Measurements from ENCODE around the gene ST3GAL4.
"Not testable (repeated sequence)": the region's sequence is repeated elsewhere in the genome, so short reads cannot be mapped to it uniquely, and the experiment has no call there.

GRCh38 chr11:126373389-126374066 lies 18.0 kb downstream of the ST3GAL4 start:
- TF ChIP-seq, protein P1, sequence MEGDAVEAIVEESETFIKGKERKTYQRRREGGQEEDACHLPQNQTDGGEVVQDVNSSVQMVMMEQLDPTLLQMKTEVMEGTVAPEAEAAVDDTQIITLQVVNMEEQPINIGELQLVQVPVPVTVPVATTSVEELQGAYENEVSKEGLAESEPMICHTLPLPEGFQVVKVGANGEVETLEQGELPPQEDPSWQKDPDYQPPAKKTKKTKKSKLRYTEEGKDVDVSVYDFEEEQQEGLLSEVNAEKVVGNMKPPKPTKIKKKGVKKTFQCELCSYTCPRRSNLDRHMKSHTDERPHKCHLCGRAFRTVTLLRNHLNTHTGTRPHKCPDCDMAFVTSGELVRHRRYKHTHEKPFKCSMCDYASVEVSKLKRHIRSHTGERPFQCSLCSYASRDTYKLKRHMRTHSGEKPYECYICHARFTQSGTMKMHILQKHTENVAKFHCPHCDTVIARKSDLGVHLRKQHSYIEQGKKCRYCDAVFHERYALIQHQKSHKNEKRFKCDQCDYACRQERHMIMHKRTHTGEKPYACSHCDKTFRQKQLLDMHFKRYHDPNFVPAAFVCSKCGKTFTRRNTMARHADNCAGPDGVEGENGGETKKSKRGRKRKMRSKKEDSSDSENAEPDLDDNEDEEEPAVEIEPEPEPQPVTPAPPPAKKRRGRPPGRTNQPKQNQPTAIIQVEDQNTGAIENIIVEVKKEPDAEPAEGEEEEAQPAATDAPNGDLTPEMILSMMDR (IDR thresholded peaks at IDR 0.05), result not testable (repeated sequence)
- TF ChIP-seq POLR2AphosphoS5 (IDR thresholded peaks at IDR 0.05), result not testable (repeated sequence)
